GM12892 (cell line): Measurements from ENCODE around the gene BGN.

Experiments used
- POLR2A ChIP-seq: IDR thresholded peaks from 2 replicates; pipeline ENCODE4 v1.6.1; 2011; ENCODE audit warnings: low read depth, low read length, control low read depth
- POLR2AphosphoS5 ChIP-seq: IDR thresholded peaks from 2 replicates; pipeline ENCODE4 v1.6.1; 2011; ENCODE audit warnings: low read depth, low read length, control low read depth

GRCh38 chrX:153454901-153455550 lies 39.8 kb upstream of the BGN start:
- TF ChIP-seq POLR2AphosphoS5 (no peak), POLR2A (no peak)
